Measurements from ENCODE around the gene SNRNP70.
"Not testable (repeated sequence)": the region's sequence is repeated elsewhere in the genome, so short reads cannot be mapped to it uniquely, and the experiment has no call there.

The SNRNP70 gene

GRCh38 chr19:49145573-49146407, 60.5 kb downstream of the SNRNP70 start:
- in situ Hi-C loops (cut with HindIII; ENCODE audit: low sequenced_read_pairs), result no loop called here

- in situ Hi-C loops (cut with HindIII; ENCODE audit: low sequenced_read_pairs), result not testable (repeated sequence)
Measured at GRCh38 chr19:49146408-49146770, 61.1 kb downstream of the SNRNP70 start.

- in situ Hi-C loops (cut with HindIII; ENCODE audit: low sequenced_read_pairs), result no loop called here
Measured at GRCh38 chr19:49148044-49148682, 62.9 kb downstream of the SNRNP70 start.

GRCh38 chr19:49148784-49149651, 63.8 kb downstream of the SNRNP70 start:
- in situ Hi-C loops (cut with HindIII; ENCODE audit: low sequenced_read_pairs), result no loop called here

GRCh38 chr19:49149652-49150105, 64.4 kb downstream of the SNRNP70 start:
- in situ Hi-C loops (cut with HindIII; ENCODE audit: low sequenced_read_pairs), result no loop called here

- in situ Hi-C loops (cut with HindIII; ENCODE audit: low sequenced_read_pairs), result no loop called here
Measured at GRCh38 chr19:49150106-49150943, 65.1 kb downstream of the SNRNP70 start.

GRCh38 chr19:49150944-49151243, 65.6 kb downstream of the SNRNP70 start:
- in situ Hi-C loops (cut with HindIII; ENCODE audit: low sequenced_read_pairs), result no loop called here

- in situ Hi-C loops (cut with HindIII; ENCODE audit: low sequenced_read_pairs), result no loop called here
Measured at GRCh38 chr19:49151267-49152118, 66.2 kb downstream of the SNRNP70 start.

GRCh38 chr19:49152119-49152550, 66.9 kb downstream of the SNRNP70 start:
- in situ Hi-C loops (cut with HindIII; ENCODE audit: low sequenced_read_pairs), result no loop called here

GRCh38 chr19:49153167-49153809, 68.0 kb downstream of the SNRNP70 start:
- in situ Hi-C loops (cut with HindIII; ENCODE audit: low sequenced_read_pairs), result no loop called here

- in situ Hi-C loops (cut with HindIII; ENCODE audit: low sequenced_read_pairs), result no loop called here
Measured at GRCh38 chr19:49154279-49154678, 69.0 kb downstream of the SNRNP70 start.

- in situ Hi-C loops (cut with HindIII; ENCODE audit: low sequenced_read_pairs), result no loop called here
Measured at GRCh38 chr19:49155005-49155819, 70.0 kb downstream of the SNRNP70 start, which contains the start of gene HRC. Gene HRC (minus strand): TSS chr19:49155396. CDS start chr19:49155237, 159 bp downstream.

GRCh38 chr19:49155820-49156346, 70.6 kb downstream of the SNRNP70 start:
- in situ Hi-C loops (cut with HindIII; ENCODE audit: low sequenced_read_pairs), result no loop called here

GRCh38 chr19:49157445-49158224, 72.4 kb downstream of the SNRNP70 start, which contains the start of gene TRPM4:
Gene TRPM4 (plus strand): TSS chr19:49157792. CDS start chr19:49157867, 75 bp downstream.
- in situ Hi-C loops (cut with HindIII; ENCODE audit: low sequenced_read_pairs), result no loop called here

Data from DLD1 (cell line).